H9 (cell line): ENCODE results near the gene TM4SF1. TPM values are rescaled to one million over a fixed set of nuclear protein-coding genes. Genes with fewer than 3 reads are reported as not detected.

Experiments used
- DNase-seq: peaks from one replicate; pipeline ENCODE4 v3.0.0-alpha.2; 2017
- H2AFZ ChIP-seq: one replicate; pipeline ENCODE4 v1.6.1; 2013; ENCODE audit warnings: mild to moderate bottlenecking, low read length, control low read depth, moderate library complexity
- H2AK5ac ChIP-seq: 2 replicates; pipeline ENCODE4 v1.6.1; 2013; ENCODE audit warnings: low read length, control low read depth, mixed read lengths; ENCODE audit not compliant: insufficient read length
- H2BK120ac ChIP-seq: one replicate; pipeline ENCODE4 v1.6.1; 2013; ENCODE audit warnings: low read depth, mild to moderate bottlenecking, low read length, control low read depth, inconsistent platforms; ENCODE audit not compliant: poor library complexity, severe bottlenecking
- H2BK12ac ChIP-seq: 2 replicates; pipeline ENCODE4 v1.6.1; 2013; ENCODE audit warnings: low read length, control low read depth, mixed read lengths, low read depth; ENCODE audit not compliant: insufficient read length
- H2BK15ac ChIP-seq: 2 replicates; pipeline ENCODE4 v1.6.1; 2013; ENCODE audit warnings: low read depth, low read length, control low read depth
- H2BK20ac ChIP-seq: one replicate; pipeline ENCODE4 v1.6.1; 2013; ENCODE audit warnings: low read depth, mild to moderate bottlenecking, low read length, control low read depth, inconsistent platforms; ENCODE audit not compliant: poor library complexity, severe bottlenecking
- H2BK5ac ChIP-seq: 2 replicates; pipeline ENCODE4 v1.6.1; 2013; ENCODE audit warnings: low read length, control low read depth, mixed read lengths; ENCODE audit not compliant: insufficient read length
- H3K14ac ChIP-seq: 2 replicates; pipeline ENCODE4 v1.6.1; 2013; ENCODE audit warnings: low read length, control low read depth; ENCODE audit not compliant: insufficient read depth
- H3K18ac ChIP-seq: 2 replicates; pipeline ENCODE4 v1.6.1; 2013; ENCODE audit warnings: low read depth, mild to moderate bottlenecking, mixed read lengths, low read length, control low read depth; ENCODE audit not compliant: insufficient read length
- H3K23ac ChIP-seq: 2 replicates; pipeline ENCODE4 v1.6.1; 2013; ENCODE audit warnings: low read length, control low read depth, mixed read lengths, low read depth; ENCODE audit not compliant: insufficient read length
- H3K23me2 ChIP-seq: 2 replicates; pipeline ENCODE4 v1.6.1; 2013; ENCODE audit warnings: low read depth, mild to moderate bottlenecking, mixed read lengths, low read length, control low read depth; ENCODE audit not compliant: insufficient read length, poor library complexity, severe bottlenecking
- H3K27ac ChIP-seq: 2 replicates; pipeline ENCODE4 v1.5.1; 2013; ENCODE audit warnings: low read length, control low read depth, mixed read lengths, low read depth; ENCODE audit not compliant: insufficient read length
- H3K27me3 ChIP-seq: 2 replicates; pipeline ENCODE4 v1.6.1; 2013; ENCODE audit warnings: low read length, control low read depth, inconsistent platforms; ENCODE audit not compliant: insufficient read depth
- H3K4ac ChIP-seq: 2 replicates; pipeline ENCODE4 v1.6.1; 2013; ENCODE audit warnings: low read depth, mild to moderate bottlenecking, control low read depth, inconsistent platforms, low read length, moderate library complexity
- H3K4me1 ChIP-seq: 2 replicates; pipeline ENCODE4 v1.6.1; 2013; ENCODE audit warnings: low read length, control low read depth, inconsistent platforms; ENCODE audit not compliant: insufficient read depth
- H3K4me2 ChIP-seq: 2 replicates; pipeline ENCODE4 v1.6.1; 2013; ENCODE audit warnings: low read length, control low read depth, mixed read lengths; ENCODE audit not compliant: insufficient read length, insufficient read depth
- H3K56ac ChIP-seq: 2 replicates; pipeline ENCODE4 v1.6.1; 2013; ENCODE audit warnings: low read depth, mild to moderate bottlenecking, mixed read lengths, low read length, control low read depth; ENCODE audit not compliant: insufficient read length
- H3K79me1 ChIP-seq: 2 replicates; pipeline ENCODE4 v1.6.1; 2013; ENCODE audit warnings: low read depth, mild to moderate bottlenecking, moderate library complexity, low read length, control low read depth, inconsistent platforms; ENCODE audit not compliant: insufficient read depth, poor library complexity, severe bottlenecking
- H3K79me2 ChIP-seq: 2 replicates; pipeline ENCODE4 v1.6.1; 2013; ENCODE audit warnings: low read length, control low read depth, inconsistent platforms; ENCODE audit not compliant: insufficient read depth
- H3K9ac ChIP-seq: 2 replicates; pipeline ENCODE4 v1.6.1; 2013; ENCODE audit warnings: low read length, control low read depth, mixed read lengths; ENCODE audit not compliant: insufficient read length; ENCODE audit errors: extremely low read depth
- H3K9me3 ChIP-seq: one replicate; pipeline ENCODE4 v1.6.1; 2013; ENCODE audit warnings: low read depth, low read length, inconsistent platforms; ENCODE audit not compliant: control insufficient read depth
- H3T11ph ChIP-seq: one replicate; pipeline ENCODE4 v1.6.1; 2013; ENCODE audit warnings: mild to moderate bottlenecking, low read length, control low read depth, inconsistent platforms
- H4K20me1 ChIP-seq: one replicate; pipeline ENCODE4 v1.6.1; 2013; ENCODE audit not compliant: control insufficient read depth, insufficient read length, insufficient read depth
- H4K5ac ChIP-seq: 2 replicates; pipeline ENCODE4 v1.6.1; 2013; ENCODE audit warnings: low read depth, mild to moderate bottlenecking, mixed read lengths, low read length, control low read depth; ENCODE audit not compliant: insufficient read length
- H4K8ac ChIP-seq: replicated peaks from 2 replicates; pipeline ENCODE4 v1.6.1; 2013; ENCODE audit warnings: low read length, control low read depth, mixed read lengths, low read depth; ENCODE audit not compliant: insufficient read length
- H4K91ac ChIP-seq: 2 replicates; pipeline ENCODE4 v1.6.1; 2013; ENCODE audit warnings: low read depth, mild to moderate bottlenecking, moderate library complexity, mixed read lengths, low read length, control low read depth; ENCODE audit not compliant: insufficient read length
- H3K27ac Mint-ChIP-seq, 3 experiments: 2 replicates in 2 of 3; 3 replicates in 1 of 3; pipeline ENCODE4 v1.8.0; 2020 to 2021; ENCODE audit warnings: mixed read lengths in 3 of 3, mild to moderate bottlenecking in 1 of 3, moderate library complexity in 1 of 3
- H3K27me3 Mint-ChIP-seq: 2 replicates; pipeline ENCODE4 v1.8.0; 2021; ENCODE audit warnings: low read depth, mild to moderate bottlenecking, moderate library complexity, mixed read lengths
- H3K36me3 Mint-ChIP-seq, 3 experiments: 2 replicates in 2 of 3; 3 replicates in 1 of 3; pipeline ENCODE4 v1.8.0; 2020 to 2021; ENCODE audit warnings: low read depth in 3 of 3, mixed read lengths in 3 of 3; ENCODE audit not compliant: insufficient read depth in 1 of 3
- H3K4me1 Mint-ChIP-seq, 2 experiments: 2 replicates each; pipeline ENCODE4 v1.8.0; 2020; ENCODE audit warnings: mixed read lengths in 2 of 2
- H3K4me3 Mint-ChIP-seq, 2 experiments: 2 replicates in 1 of 2; 3 replicates in 1 of 2; pipeline ENCODE4 v1.8.0; 2020 to 2021; ENCODE audit warnings: mild to moderate bottlenecking in 2 of 2, mixed read lengths in 2 of 2, moderate library complexity in 1 of 2
- H3K9me3 Mint-ChIP-seq, 2 experiments: 2 replicates in 1 of 2; 3 replicates in 1 of 2; pipeline ENCODE4 v1.8.0; 2020; ENCODE audit warnings: mild to moderate bottlenecking in 2 of 2, mixed read lengths in 2 of 2, moderate library complexity in 1 of 2
- CTCF ChIP-seq: fragments of 200-600 bp; sonication (generic); conservative IDR thresholded peaks from 3 replicates; pipeline ENCODE4 v1.8.0; 2021; ENCODE audit warnings: antibody characterized with exemption, mild to moderate bottlenecking
- WGBS: extraction: QIAGEN DNeasy Blood & Tissue Kit; methylation state at CpG from one replicate; pipeline ENCODE4 v1.1.7; 2013; ENCODE audit warnings: missing lambda C conversion rate, low lambda C conversion rate, mixed read lengths; ENCODE audit not compliant: insufficient read length; ENCODE audit errors: extremely low coverage; 5-methylcytosine and 5-hydroxymethylcytosine counted together
- total RNA-seq: library from RNA; stranded (reverse); gene quantifications from 2 replicates; pipeline ENCODE4 v1.2.1, GENCODE V29; 2021

Gene TM4SF1
- total RNA-seq, 1 experiment from 2014 or later: 1.2 TPM

GRCh38 chr3:149417727-149418126, 40.3 kb upstream of the TM4SF1 start:
- Mint-ChIP-seq H3K27ac (no peak overlapping the region), H3K4me1 (no peaks in the 10 kb centered on the region), H3K9me3 (no peaks in the 10 kb centered on the region; a peak in 1 of 5 replicates), H3K36me3 (no peaks in the 10 kb centered on the region), H3K4me3 (no peak overlapping the region), H3K27me3 (no peaks in the 10 kb centered on the region)
- no peaks in the 10 kb centered on the region for H3K9me3 ChIP-seq
- H4K20me1 ChIP-seq: no peaks in the 10 kb centered on the region
- H2BK12ac ChIP-seq: no peak overlapping the region
- DNase-seq: no peak
- no peak for TF ChIP-seq CTCF
- H2BK15ac ChIP-seq: no peak overlapping the region
- no peaks in the 10 kb centered on the region for H3K27me3 ChIP-seq
- H3K9ac ChIP-seq: no peak overlapping the region
- H3K4me2 ChIP-seq: no peak overlapping the region
- H3K56ac ChIP-seq: no peak overlapping the region
- no peak overlapping the region for H4K8ac ChIP-seq
- WGBS: no CpG with 5 or more reads among the region's 2 CpGs
- H3K23ac ChIP-seq: no peak overlapping the region
- no peak overlapping the region for H3K18ac ChIP-seq
- H3K14ac ChIP-seq: no peak overlapping the region
- H3K79me1 ChIP-seq: no peaks in the 10 kb centered on the region
- no peak overlapping the region for H2BK120ac ChIP-seq
- no peak overlapping the region for H3T11ph ChIP-seq
- H4K5ac ChIP-seq: no peak overlapping the region
- no peak overlapping the region for H4K91ac ChIP-seq
- H3K79me2 ChIP-seq: no peaks in the 10 kb centered on the region
- no peaks in the 10 kb centered on the region for H3K23me2 ChIP-seq
- H3K4ac ChIP-seq: no peak overlapping the region
- no peak overlapping the region for H2AFZ ChIP-seq
- no peaks in the 10 kb centered on the region for H3K4me1 ChIP-seq
- no peak overlapping the region for H2AK5ac ChIP-seq
- no peak overlapping the region for H3K27ac ChIP-seq
- no peak overlapping the region for H2BK20ac ChIP-seq
- no peak overlapping the region for H2BK5ac ChIP-seq
